Natural killer cell (primary cell): ENCODE results near the gene RAPGEF1. TPM values are rescaled to one million over a fixed set of nuclear protein-coding genes. Genes with fewer than 3 reads are reported as not detected.

Source experiments
- ATAC-seq, 3 donors: fragments of 150-1000 bp in 2 of 3; fragments of 200-7000 bp in 1 of 3; cut with Tn5 transposase; 1 replicate in 1 of 3; 2 replicates in 2 of 3; pipeline ENCODE4 v1.10.0; 2021; ENCODE audit warnings: mild to moderate bottlenecking in 2 of 3, moderate library complexity in 2 of 3
- DNase-seq, 2 donors: peaks; one replicate each; pipeline versions ENCODE4 v3.0.0 to v3.0.0-alpha.2; 2013 to 2021; ENCODE audit warnings: mixed read lengths in 1 of 2
- H3K27ac ChIP-seq: one replicate; pipeline ENCODE4 v1.5.1; 2013; ENCODE audit warnings: mild to moderate bottlenecking, low read length
- H3K27me3 ChIP-seq: one replicate; pipeline ENCODE4 v1.6.1; 2013; ENCODE audit warnings: low read length; ENCODE audit not compliant: control insufficient read depth, insufficient read depth
- H3K36me3 ChIP-seq: one replicate; pipeline ENCODE4 v1.6.1; 2013; ENCODE audit warnings: low read length; ENCODE audit not compliant: control insufficient read depth, insufficient read depth
- H3K4me1 ChIP-seq: one replicate; pipeline ENCODE4 v1.6.1; 2013; ENCODE audit warnings: low read length; ENCODE audit not compliant: control insufficient read depth, insufficient read depth
- H3K4me3 ChIP-seq: one replicate; pipeline ENCODE4 v1.5.1; 2013; ENCODE audit warnings: low read length
- H3K9me3 ChIP-seq: one replicate; pipeline ENCODE4 v1.6.1; 2013; ENCODE audit warnings: low read length; ENCODE audit not compliant: control insufficient read depth, insufficient read depth
- H3K27ac Mint-ChIP-seq, 2 donors: one replicate each; pipeline ENCODE4 v1.8.0; 2022; ENCODE audit warnings: mild to moderate bottlenecking in 2 of 2, mixed read lengths in 2 of 2, moderate library complexity in 1 of 2
- H3K27me3 Mint-ChIP-seq, 2 donors: one replicate each; pipeline ENCODE4 v1.8.0; 2022; ENCODE audit warnings: low read depth in 2 of 2, mixed read lengths in 2 of 2
- H3K36me3 Mint-ChIP-seq: one replicate; pipeline ENCODE4 v1.8.0; 2022; ENCODE audit warnings: mixed read lengths
- H3K4me1 Mint-ChIP-seq, 2 donors: one replicate each; pipeline ENCODE4 v1.8.0; 2022; ENCODE audit warnings: mixed read lengths in 2 of 2
- H3K4me3 Mint-ChIP-seq: one replicate; pipeline ENCODE4 v1.8.0; 2022; ENCODE audit warnings: mild to moderate bottlenecking, moderate library complexity, mixed read lengths
- H3K9me3 Mint-ChIP-seq, 2 donors: one replicate each; pipeline ENCODE4 v1.8.0; 2022; ENCODE audit warnings: mixed read lengths in 2 of 2
- CTCF ChIP-seq: fragments of 200-600 bp; IDR thresholded peaks from one replicate; pipeline ENCODE4 v1.8.0; 2022; ENCODE audit warnings: antibody characterized with exemption
- WGBS: methylation state at CpG from one replicate; pipeline ENCODE4 v1.1.7; 2013; ENCODE audit warnings: missing lambda C conversion rate; ENCODE audit not compliant: insufficient coverage; 5-methylcytosine and 5-hydroxymethylcytosine counted together
- intact Hi-C: fragments of 100-400 bp; cut with micrococcal nuclease; formaldehyde crosslinking; loops from one replicate; pipeline ENCODE4 v1.14.2; 2022
- total RNA-seq, 4 donors: library from RNA; stranded (reverse); fragments of 120-200 nt in 1 of 4; gene quantifications; one replicate each; pipeline versions ENCODE4 v1.2.3 to v1.2.4, GENCODE V29; 2013 to 2022

Gene RAPGEF1
- total RNA-seq, 3 donors from 2014 or later (not counting 1 experiment from before 2014, with no cell fraction given) = 210 to 224 (median 222) TPM

GRCh38 chr9:131578021-131578420 is 161.9 kb downstream of the RAPGEF1 start:
- H3K27me3 ChIP-seq = no peaks in the 10 kb centered on the region
- peaks cover 10 to 32% of the 10 kb centered on the region in 2 donors for H3K4me1 Mint-ChIP-seq
- no peak for TF ChIP-seq CTCF
- H3K36me3 Mint-ChIP-seq = no peaks in the 10 kb centered on the region
- intact Hi-C loops = no loop called here
- H3K4me1 ChIP-seq = peaks cover 29% of the 10 kb centered on the region
- H3K4me3 Mint-ChIP-seq = no peak overlapping the region
- H3K9me3 Mint-ChIP-seq = no peaks in the 10 kb centered on the region
- H3K27ac ChIP-seq = peak overlapping the region; percentile 53
- DNase-seq (no peak), ATAC-seq (no peak)
- no peaks in the 10 kb centered on the region for H3K27me3 Mint-ChIP-seq
- H3K27ac Mint-ChIP-seq = peak overlapping the region; percentile 69 to 83
- no peak overlapping the region for H3K4me3 ChIP-seq
- peaks cover 69% of the 10 kb centered on the region for H3K36me3 ChIP-seq
- 85% methylated on average over 13 of the region's 13 CpGs for WGBS
- H3K9me3 ChIP-seq = no peaks in the 10 kb centered on the region

GRCh38 chr9:131577005-131578000 is 162.6 kb downstream of the RAPGEF1 start:
- Histone ChIP-seq H3K27ac (peak overlapping the region; percentile 53), H3K4me3 (no peak overlapping the region), H3K4me1 (peaks cover 22% of the 10 kb centered on the region), H3K27me3 (no peaks in the 10 kb centered on the region), H3K36me3 (peaks cover 67% of the 10 kb centered on the region), H3K9me3 (no peaks in the 10 kb centered on the region)
- Mint-ChIP-seq H3K27me3 (no peaks in the 10 kb centered on the region), H3K27ac (peak overlapping the region; percentile 69 to 83), H3K4me3 (no peak overlapping the region), H3K9me3 (no peaks in the 10 kb centered on the region), H3K36me3 (no peaks in the 10 kb centered on the region), H3K4me1 (peaks cover 10 to 27% of the 10 kb centered on the region in 2 donors)
- intact Hi-C loops = no loop called here
- DNase-seq = no peak
- TF ChIP-seq CTCF = no peak
- 80% methylated on average over 24 of the region's 25 CpGs for WGBS
- ATAC-seq = no peak

GRCh38 chr9:131575946-131576853 is 163.7 kb downstream of the RAPGEF1 start:
- Mint-ChIP-seq H3K27me3 (no peaks in the 10 kb centered on the region), H3K36me3 (no peaks in the 10 kb centered on the region), H3K4me3 (no peak overlapping the region), H3K27ac (no peak overlapping the region), H3K9me3 (no peaks in the 10 kb centered on the region), H3K4me1 (peaks cover 10 to 26% of the 10 kb centered on the region in 2 donors)
- H3K9me3 ChIP-seq = no peaks in the 10 kb centered on the region
- H3K27me3 ChIP-seq = no peaks in the 10 kb centered on the region
- H3K4me1 ChIP-seq = peaks cover 22% of the 10 kb centered on the region
- ATAC-seq (no peak), DNase-seq (no peak)
- 99% methylated on average over 23 of the region's 23 CpGs for WGBS
- intact Hi-C loops = no loop called here
- peaks cover 68% of the 10 kb centered on the region for H3K36me3 ChIP-seq
- no peak for TF ChIP-seq CTCF
- no peak overlapping the region for H3K4me3 ChIP-seq
- no peak overlapping the region for H3K27ac ChIP-seq
